H1 (cell line): ENCODE results near the gene OR1S2. TPM values are rescaled to one million over a fixed set of nuclear protein-coding genes. Genes with fewer than 3 reads are reported as not detected.

ENCODE experiments used
- CTCF ChIA-PET: fragments of 300-600 bp; sonication (Branson Sonifier 250); formaldehyde crosslinking; loops from one replicate; lab custom pipeline; 2021; ENCODE audit not compliant: partially characterized antibody; lab: Charles Lee
- POLR2A ChIA-PET: fragments of 300-600 bp; sonication (Branson Sonifier 250); formaldehyde crosslinking; loops from one replicate; lab custom pipeline; 2021; ENCODE audit warnings: inconsistent platforms; ENCODE audit not compliant: partially characterized antibody; lab: Charles Lee
- DNase-seq, 2 experiments: peaks; one replicate each; pipeline versions ENCODE4 v3.0.0 to v3.0.0-alpha.2; 2010 to 2022; ENCODE audit warnings: low spot score in 2 of 2, low read depth in 1 of 2, mixed read lengths in 1 of 2
- FAIRE-seq: peaks from 2 replicates; lab custom pipeline; 2011; peaks lifted over from hg19 to GRCh38; lab: Jason Lieb, UNC
- H2AFZ ChIP-seq: 2 replicates; pipeline ENCODE4 v1.8.1; 2012; ENCODE audit warnings: low read length, inconsistent platforms
- H2AK5ac ChIP-seq: 2 replicates; pipeline ENCODE4 v1.6.1; 2013; ENCODE audit warnings: low read depth, low read length
- H2BK120ac ChIP-seq: replicated peaks from 2 replicates; pipeline ENCODE3; 2013; ENCODE audit warnings: low read depth, low read length, inconsistent platforms
- H2BK12ac ChIP-seq: 2 replicates; pipeline ENCODE4 v1.6.1; 2013; ENCODE audit warnings: low read depth, low read length
- H2BK15ac ChIP-seq: 2 replicates; pipeline ENCODE4 v1.6.1; 2013; ENCODE audit warnings: low read length
- H2BK20ac ChIP-seq: 2 replicates; pipeline ENCODE4 v1.6.1; 2013; ENCODE audit warnings: low read length
- H2BK5ac ChIP-seq: 2 replicates; pipeline ENCODE4 v1.6.1; 2013; ENCODE audit warnings: low read depth, low read length
- H3K14ac ChIP-seq: 2 replicates; pipeline ENCODE4 v1.6.1; 2013; ENCODE audit warnings: inconsistent platforms; ENCODE audit not compliant: insufficient read length
- H3K18ac ChIP-seq: 2 replicates; pipeline ENCODE4 v1.6.1; 2013; ENCODE audit warnings: low read length; ENCODE audit errors: extremely low read depth
- H3K23ac ChIP-seq: 2 replicates; pipeline ENCODE4 v1.6.1; 2013; ENCODE audit warnings: inconsistent platforms; ENCODE audit not compliant: insufficient read length
- H3K23me2 ChIP-seq: 2 replicates; pipeline ENCODE4 v1.6.1; 2013; ENCODE audit warnings: low read depth, low read length
- H3K27ac ChIP-seq: 2 replicates; pipeline ENCODE4 v1.6.1; 2011; ENCODE audit warnings: low read depth, low read length, inconsistent platforms
- H3K27me3 ChIP-seq, 4 experiments: replicated peaks in 1 of 4; 1 replicate in 1 of 4; 2 replicates in 3 of 4; pipeline versions ENCODE4 v1.6.1 to v1.8.1; 2011 to 2013; ENCODE audit warnings: low read length in 3 of 4, mild to moderate bottlenecking in 3 of 4, inconsistent platforms in 2 of 4, mixed read lengths in 2 of 4, moderate library complexity in 1 of 4; ENCODE audit not compliant: control insufficient read depth in 3 of 4, insufficient read depth in 3 of 4; ENCODE audit errors: extremely low read depth in 1 of 4
- H3K36me3 ChIP-seq, 4 experiments: 2 replicates each; pipeline versions ENCODE4 v1.6.1 to v1.8.1; 2011 to 2013; ENCODE audit warnings: mild to moderate bottlenecking in 4 of 4, low read length in 3 of 4, moderate library complexity in 2 of 4, control low read depth in 1 of 4, inconsistent platforms in 1 of 4; ENCODE audit not compliant: insufficient read depth in 4 of 4, control insufficient read depth in 2 of 4
- H3K4ac ChIP-seq: replicated peaks from 2 replicates; pipeline ENCODE3; 2013; ENCODE audit warnings: low read length, low read depth, mixed read lengths, inconsistent platforms; ENCODE audit not compliant: insufficient read length
- H3K4me1 ChIP-seq, 4 experiments: replicated peaks in 1 of 4; 1 replicate in 1 of 4; 2 replicates in 3 of 4; pipeline versions ENCODE4 v1.6.1 to v1.8.1; 2011 to 2013; ENCODE audit warnings: low read length in 3 of 4, inconsistent platforms in 2 of 4, mixed read lengths in 1 of 4; ENCODE audit not compliant: insufficient read depth in 4 of 4, control insufficient read depth in 3 of 4
- H3K4me2 ChIP-seq, 2 experiments: 2 replicates each; pipeline versions ENCODE4 v1.6.1 to v1.8.1; 2011 to 2013; ENCODE audit warnings: low read depth in 2 of 2, low read length in 2 of 2, control low read depth in 1 of 2, inconsistent platforms in 1 of 2, mild to moderate bottlenecking in 1 of 2; ENCODE audit not compliant: insufficient read depth in 1 of 2
- H3K4me3 ChIP-seq, 4 experiments: fragments of 200-600, 300-600 bp in 1 of 4; sonication (generic), shearing (Covaris generic), sonication (Bioruptor Twin) in 1 of 4; 2 replicates each; pipeline versions ENCODE4 v1.5.1 to v1.8.1; 2011 to 2016; ENCODE audit warnings: low read length in 4 of 4, low read depth in 3 of 4, control low read depth in 2 of 4, inconsistent platforms in 2 of 4, mild to moderate bottlenecking in 2 of 4, mixed read lengths in 1 of 4, moderate library complexity in 1 of 4; ENCODE audit not compliant: insufficient read depth in 2 of 4; ENCODE audit errors: extremely low read depth in 1 of 4
- H3K56ac ChIP-seq: replicated peaks from 2 replicates; pipeline ENCODE3; 2013; ENCODE audit warnings: low read depth, mild to moderate bottlenecking, mixed read lengths, low read length, inconsistent platforms; ENCODE audit not compliant: insufficient read length
- H3K79me1 ChIP-seq: 2 replicates; pipeline ENCODE4 v1.6.1; 2013; ENCODE audit warnings: low read depth, low read length, control low read depth
- H3K79me2 ChIP-seq, 2 experiments: 2 replicates each; pipeline versions ENCODE4 v1.6.1 to v1.8.1; 2012 to 2013; ENCODE audit warnings: low read length in 2 of 2, mild to moderate bottlenecking in 2 of 2, inconsistent platforms in 1 of 2; ENCODE audit not compliant: insufficient read depth in 2 of 2, control insufficient read depth in 1 of 2
- H3K9ac ChIP-seq, 4 experiments: replicated peaks in 1 of 4; 1 replicate in 1 of 4; 2 replicates in 3 of 4; pipeline versions ENCODE4 v1.6.1 to v1.8.1; 2011 to 2013; ENCODE audit warnings: low read depth in 3 of 4, low read length in 3 of 4, control low read depth in 2 of 4, mild to moderate bottlenecking in 2 of 4, moderate library complexity in 2 of 4, inconsistent platforms in 1 of 4; ENCODE audit errors: extremely low read depth in 1 of 4
- H3K9me3 ChIP-seq, 2 experiments: 2 replicates each; pipeline versions ENCODE4 v1.6.1 to v1.8.1; 2012 to 2013; ENCODE audit warnings: mild to moderate bottlenecking in 2 of 2, moderate library complexity in 2 of 2, control low read depth in 1 of 2, inconsistent platforms in 1 of 2, low read depth in 1 of 2, low read length in 1 of 2, mixed read lengths in 1 of 2; ENCODE audit not compliant: insufficient read depth in 2 of 2
- H4K20me1 ChIP-seq, 2 experiments: replicated peaks in 1 of 2; 2 replicates each; pipeline versions ENCODE3 to v1.8.1; 2011 to 2013; ENCODE audit warnings: inconsistent platforms in 2 of 2, low read length in 2 of 2, mild to moderate bottlenecking in 1 of 2; ENCODE audit not compliant: insufficient read depth in 2 of 2, control insufficient read depth in 1 of 2
- H4K5ac ChIP-seq: 2 replicates; pipeline ENCODE4 v1.6.1; 2013; ENCODE audit warnings: low read length, low read depth, mixed read lengths, inconsistent platforms; ENCODE audit not compliant: insufficient read length
- H4K8ac ChIP-seq: 2 replicates; pipeline ENCODE4 v1.8.0; 2013; ENCODE audit warnings: mild to moderate bottlenecking, moderate library complexity, low read length, inconsistent platforms; ENCODE audit not compliant: insufficient read depth; ENCODE audit errors: extremely low read depth
- H4K91ac ChIP-seq: replicated peaks from 2 replicates; pipeline ENCODE3; 2013; ENCODE audit warnings: low read length, mixed read lengths, inconsistent platforms; ENCODE audit not compliant: insufficient read length
- HDAC2 ChIP-seq, 2 experiments: fragments of 300-600 bp in 1 of 2; sonication (generic) in 1 of 2; IDR thresholded peaks; 2 replicates each; pipeline ENCODE4 v1.6.1; 2011 to 2012; ENCODE audit warnings: low read depth in 2 of 2, low read length in 2 of 2, mild to moderate bottlenecking in 2 of 2, moderate library complexity in 2 of 2, borderline replicate concordance in 1 of 2, inconsistent platforms in 1 of 2
- polyA plus RNA-seq, 7 experiments: library from polyadenylated mRNA; depleted of rRNA in 3 of 7; stranded (reverse) in 5 of 7; unstranded in 2 of 7; fragments of >200 nt in 5 of 7; fragments of 200-250 nt in 2 of 7; gene quantifications; 1 replicate in 5 of 7; 2 replicates in 1 of 7; 4 replicates in 1 of 7; pipeline versions ENCODE4 v1.2.1 to v1.2.3, GENCODE V29; 2011 to 2013; ENCODE audit warnings: missing spikeins in 2 of 7, mixed read lengths in 2 of 7
- total RNA-seq: library from RNA; stranded (reverse); fragmentation: NEBNext Ultra II Directional; extraction: Animal tissue kit (Norgen Biotek cat#: 25700); gene quantifications from 2 replicates; pipeline ENCODE4 v1.2.1, GENCODE V29; 2021

Gene OR1S2
- total and polyA plus RNA-seq, 2 of the 8 experiments (the other 6 are each of a cell fraction or from before 2014, with no cell fraction given), result not detected

GRCh38 chr11:58193391-58193790 is 10.6 kb downstream of the OR1S2 start:
- Histone ChIP-seq H3K4me3 (no peak overlapping the region), H4K5ac (no peak overlapping the region), H2BK15ac (no peak overlapping the region), H3K18ac (no peak overlapping the region), H3K14ac (no peak overlapping the region), H4K8ac (no peak overlapping the region), H2AK5ac (no peak overlapping the region), H3K9ac (no peak overlapping the region), H3K36me3 (no peaks in the 10 kb centered on the region), H3K79me1 (no peaks in the 10 kb centered on the region), H3K23me2 (no peaks in the 10 kb centered on the region), H2BK5ac (no peak overlapping the region), H4K91ac (no peak overlapping the region), H3K27ac (no peak overlapping the region), H3K4me1 (no peaks in the 10 kb centered on the region), H3K4me2 (no peak overlapping the region), H3K56ac (no peak overlapping the region), H3K4ac (no peak overlapping the region), H3K79me2 (no peaks in the 10 kb centered on the region), H2AFZ (no peak overlapping the region), H3K23ac (no peak overlapping the region), H2BK12ac (no peak overlapping the region), H2BK20ac (no peak overlapping the region), H3K9me3 (peaks cover 12 to 15% of the 10 kb centered on the region in 2 experiments; a peak in 2 of 4 replicates), H4K20me1 (no peaks in the 10 kb centered on the region), H2BK120ac (no peak overlapping the region), H3K27me3 (no peaks in the 10 kb centered on the region)
- FAIRE-seq (no peak), DNase-seq (no peak)
- no peak for TF ChIP-seq HDAC2 (IDR thresholded peaks at IDR 0.05; ENCODE audit: borderline replicate concordance in 1 of 2, low read depth in 2 of 2, low read length in 2 of 2)
- ChIA-PET CTCF (no interaction called here), POLR2A (no interaction called here)
